Liver (tissue), 3 donors: ENCODE data around the gene THADA.
"Not testable (repeated sequence)": the region's sequence is repeated elsewhere in the genome, so short reads cannot be mapped to it uniquely, and the experiment has no call there.

Experiments
- HNF4A ChIP-seq, 2 donors: conservative IDR thresholded peaks; 2 replicates each; pipeline ENCODE4 v1.6.1; 2016; ENCODE audit warnings: antibody characterized with exemption in 2 of 2, mild to moderate bottlenecking in 2 of 2
- JUND ChIP-seq, 2 donors: IDR thresholded peaks; 2 replicates each; pipeline ENCODE4 v1.6.1; 2016; ENCODE audit warnings: antibody characterized with exemption in 2 of 2
- RAD21 ChIP-seq, 2 donors: IDR thresholded peaks; 2 replicates each; pipeline ENCODE4 v1.6.1; 2016; ENCODE audit warnings: antibody characterized with exemption in 2 of 2, mild to moderate bottlenecking in 2 of 2
- RXRA ChIP-seq, 2 donors: IDR thresholded peaks; 2 replicates each; pipeline ENCODE4 v1.6.1; 2017 to 2018; ENCODE audit warnings: antibody characterized with exemption in 2 of 2, mild to moderate bottlenecking in 1 of 2
- SP1 ChIP-seq: IDR thresholded peaks from 2 replicates; pipeline ENCODE4 v1.6.1; 2018; ENCODE audit warnings: antibody characterized with exemption, mild to moderate bottlenecking
- TAF1 ChIP-seq: conservative IDR thresholded peaks from 2 replicates; pipeline ENCODE4 v1.6.1; 2016; ENCODE audit warnings: antibody characterized with exemption, mild to moderate bottlenecking
- YY1 ChIP-seq: IDR thresholded peaks from 2 replicates; pipeline ENCODE4 v1.6.1; 2016; ENCODE audit warnings: antibody characterized with exemption, mild to moderate bottlenecking
- TF ChIP-seq, protein P1 (sequence below): fragments of 150-350 bp; IDR thresholded peaks from 2 replicates; pipeline ENCODE4 v1.5.1; 2017; ENCODE audit warnings: improper control_type of control experiment, low read depth, low read length; ENCODE audit not compliant: missing input control
- TF ChIP-seq, protein P2 (sequence below): IDR thresholded peaks from 2 replicates; pipeline ENCODE4 v1.6.1; 2016; ENCODE audit warnings: antibody characterized with exemption
- TF ChIP-seq, protein P3 (sequence below): IDR thresholded peaks from 2 replicates; pipeline ENCODE4 v1.6.1; 2016; ENCODE audit warnings: antibody characterized with exemption
- donor health status: healthy.
- donor health status: healthy.

DNA sequence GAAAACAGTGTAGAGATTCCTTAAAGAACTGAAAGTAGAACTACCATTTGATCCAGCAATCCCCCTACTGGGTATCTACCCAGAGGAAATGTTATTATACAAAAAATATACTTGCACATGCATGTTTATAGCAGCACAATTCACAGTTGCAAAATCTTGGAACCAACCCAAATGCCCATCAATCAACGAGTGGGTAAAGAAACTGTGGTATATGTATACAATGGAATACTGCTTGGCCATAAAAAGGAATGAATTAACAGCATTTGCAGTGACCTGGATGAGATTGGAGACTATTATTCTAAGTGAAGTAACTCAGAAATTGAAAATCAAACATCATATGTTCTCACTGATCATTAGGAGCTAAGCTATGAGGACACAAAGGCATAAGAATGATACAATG is 4.8 kb upstream of the THADA start:
- TF ChIP-seq, protein P1, sequence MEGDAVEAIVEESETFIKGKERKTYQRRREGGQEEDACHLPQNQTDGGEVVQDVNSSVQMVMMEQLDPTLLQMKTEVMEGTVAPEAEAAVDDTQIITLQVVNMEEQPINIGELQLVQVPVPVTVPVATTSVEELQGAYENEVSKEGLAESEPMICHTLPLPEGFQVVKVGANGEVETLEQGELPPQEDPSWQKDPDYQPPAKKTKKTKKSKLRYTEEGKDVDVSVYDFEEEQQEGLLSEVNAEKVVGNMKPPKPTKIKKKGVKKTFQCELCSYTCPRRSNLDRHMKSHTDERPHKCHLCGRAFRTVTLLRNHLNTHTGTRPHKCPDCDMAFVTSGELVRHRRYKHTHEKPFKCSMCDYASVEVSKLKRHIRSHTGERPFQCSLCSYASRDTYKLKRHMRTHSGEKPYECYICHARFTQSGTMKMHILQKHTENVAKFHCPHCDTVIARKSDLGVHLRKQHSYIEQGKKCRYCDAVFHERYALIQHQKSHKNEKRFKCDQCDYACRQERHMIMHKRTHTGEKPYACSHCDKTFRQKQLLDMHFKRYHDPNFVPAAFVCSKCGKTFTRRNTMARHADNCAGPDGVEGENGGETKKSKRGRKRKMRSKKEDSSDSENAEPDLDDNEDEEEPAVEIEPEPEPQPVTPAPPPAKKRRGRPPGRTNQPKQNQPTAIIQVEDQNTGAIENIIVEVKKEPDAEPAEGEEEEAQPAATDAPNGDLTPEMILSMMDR = not testable (repeated sequence)
- not testable (repeated sequence) for TF ChIP-seq SP1; YY1; JUND (IDR thresholded peaks at IDR 0.05); RAD21 (IDR thresholded peaks at IDR 0.05); HNF4A (conservative IDR thresholded peaks at IDR 0.05); RXRA (IDR thresholded peaks at IDR 0.05); TAF1
- TF ChIP-seq, protein P2, sequence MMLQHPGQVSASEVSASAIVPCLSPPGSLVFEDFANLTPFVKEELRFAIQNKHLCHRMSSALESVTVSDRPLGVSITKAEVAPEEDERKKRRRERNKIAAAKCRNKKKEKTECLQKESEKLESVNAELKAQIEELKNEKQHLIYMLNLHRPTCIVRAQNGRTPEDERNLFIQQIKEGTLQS = not testable (repeated sequence)
- TF ChIP-seq, protein P3, sequence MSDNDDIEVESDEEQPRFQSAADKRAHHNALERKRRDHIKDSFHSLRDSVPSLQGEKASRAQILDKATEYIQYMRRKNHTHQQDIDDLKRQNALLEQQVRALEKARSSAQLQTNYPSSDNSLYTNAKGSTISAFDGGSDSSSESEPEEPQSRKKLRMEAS = not testable (repeated sequence)
